Measurements from ENCODE around the gene FARS2.

Gene FARS2

GRCh38 chr6:5738211-5738610 is 476.9 kb downstream of the FARS2 start:
- DNase-seq, result no peak

- no peak for DNase-seq
Observed at GRCh38 chr6:5744497-5744896, 483.2 kb downstream of the FARS2 start.

GRCh38 chr6:5745081-5745480 is 483.8 kb downstream of the FARS2 start:
- DNase-seq, result no peak

GRCh38 chr6:5746053-5746758 is 484.9 kb downstream of the FARS2 start:
- no peak for DNase-seq

- DNase-seq, result no peak
Observed at GRCh38 chr6:5746759-5747130, 485.4 kb downstream of the FARS2 start.

- DNase-seq, result peak in 1 of 2 experiments; percentile 41
Observed at GRCh38 chr6:5747379-5747778, 486.1 kb downstream of the FARS2 start.

- DNase-seq, result no peak
Observed at GRCh38 chr6:5749016-5749650, 487.8 kb downstream of the FARS2 start.

GRCh38 chr6:5749651-5750215 is 488.4 kb downstream of the FARS2 start:
- no peak for DNase-seq

GRCh38 chr6:5751525-5752390 is 490.4 kb downstream of the FARS2 start:
- no peak for DNase-seq

- DNase-seq, result no peak
Observed at GRCh38 chr6:5752391-5752680, 491.0 kb downstream of the FARS2 start.

GRCh38 chr6:5753209-5753608 is 491.9 kb downstream of the FARS2 start:
- no peak for DNase-seq

- DNase-seq, result no peak
Observed at GRCh38 chr6:5754904-5755303, 493.6 kb downstream of the FARS2 start.

- no peak for DNase-seq
Observed at GRCh38 chr6:5759571-5759970, 498.3 kb downstream of the FARS2 start.

- no peak for DNase-seq
Observed at GRCh38 chr6:5761370-5761769, 500.1 kb downstream of the FARS2 start.

- DNase-seq, result peak in 1 of 2 experiments; percentile 46
Observed at GRCh38 chr6:5762561-5762968, 501.3 kb downstream of the FARS2 start.

GRCh38 chr6:5763407-5763806 is 502.1 kb downstream of the FARS2 start:
- DNase-seq, result no peak

GRCh38 chr6:5763871-5764270 is 502.6 kb downstream of the FARS2 start:
- DNase-seq, result peak in 1 of 2 experiments; percentile 64

GRCh38 chr6:5764401-5764955 is 503.2 kb downstream of the FARS2 start:
- DNase-seq, result peak; percentile 86 to 93

- no peak for DNase-seq
Observed at GRCh38 chr6:5765141-5765760, 503.9 kb downstream of the FARS2 start.

GRCh38 chr6:5766260-5766659 is 504.9 kb downstream of the FARS2 start:
- no peak for DNase-seq

GRCh38 chr6:5767471-5767870 is 506.2 kb downstream of the FARS2 start:
- DNase-seq, result no peak

- no peak for DNase-seq
Observed at GRCh38 chr6:5771211-5771610, 509.9 kb downstream of the FARS2 start.

Data from NCI-H446 (cell line).